ENCODE data around the gene CEP72.

DNA sequence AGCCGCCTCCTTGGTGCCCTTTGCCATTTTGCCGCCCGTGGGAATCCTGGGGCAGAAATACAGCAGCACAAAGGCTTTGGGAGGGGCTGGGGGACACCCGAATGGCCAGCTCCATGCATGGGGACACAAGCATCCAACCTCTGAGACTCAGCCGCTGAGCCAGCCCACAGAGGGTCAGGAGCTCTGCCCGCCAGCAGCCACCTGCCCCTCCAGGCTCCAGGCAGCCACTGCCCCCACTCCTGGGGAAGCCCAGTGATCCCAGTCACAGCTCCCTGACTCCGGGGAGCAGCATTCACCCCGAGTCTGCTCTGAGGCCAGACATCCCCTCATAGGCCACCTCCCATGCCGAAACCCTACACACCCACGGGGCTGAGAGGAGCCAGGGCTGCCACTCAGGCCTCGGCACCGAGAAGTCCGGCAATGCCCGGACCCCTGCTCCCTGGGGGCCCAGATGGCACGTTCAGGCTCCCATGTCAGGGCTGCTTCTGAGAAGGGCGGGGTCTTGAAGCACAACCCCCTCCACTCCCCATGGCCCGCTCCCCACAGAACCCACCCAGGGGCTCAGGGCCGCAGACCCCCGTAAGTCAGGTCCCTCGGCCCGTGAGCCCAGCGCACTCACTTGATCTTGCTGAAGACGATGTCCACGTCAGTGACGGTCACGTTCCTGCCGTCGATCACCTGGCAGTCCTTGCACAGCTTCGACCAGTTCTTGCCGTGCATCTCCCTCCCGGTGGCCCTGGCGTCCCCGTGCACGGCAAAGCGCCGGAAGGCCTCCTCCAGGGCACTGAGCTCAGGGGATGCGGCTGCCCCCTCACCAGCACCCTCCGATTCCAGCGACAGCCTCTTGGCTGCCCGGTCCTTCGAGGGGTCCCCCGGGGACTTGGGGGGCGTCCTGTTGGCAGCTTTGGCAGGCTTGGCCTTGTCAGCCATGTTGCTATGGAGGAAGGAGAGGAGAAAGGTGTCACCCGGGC lies 65.3 kb downstream of the CEP72 start:
- TF ChIP-seq, protein P1, sequence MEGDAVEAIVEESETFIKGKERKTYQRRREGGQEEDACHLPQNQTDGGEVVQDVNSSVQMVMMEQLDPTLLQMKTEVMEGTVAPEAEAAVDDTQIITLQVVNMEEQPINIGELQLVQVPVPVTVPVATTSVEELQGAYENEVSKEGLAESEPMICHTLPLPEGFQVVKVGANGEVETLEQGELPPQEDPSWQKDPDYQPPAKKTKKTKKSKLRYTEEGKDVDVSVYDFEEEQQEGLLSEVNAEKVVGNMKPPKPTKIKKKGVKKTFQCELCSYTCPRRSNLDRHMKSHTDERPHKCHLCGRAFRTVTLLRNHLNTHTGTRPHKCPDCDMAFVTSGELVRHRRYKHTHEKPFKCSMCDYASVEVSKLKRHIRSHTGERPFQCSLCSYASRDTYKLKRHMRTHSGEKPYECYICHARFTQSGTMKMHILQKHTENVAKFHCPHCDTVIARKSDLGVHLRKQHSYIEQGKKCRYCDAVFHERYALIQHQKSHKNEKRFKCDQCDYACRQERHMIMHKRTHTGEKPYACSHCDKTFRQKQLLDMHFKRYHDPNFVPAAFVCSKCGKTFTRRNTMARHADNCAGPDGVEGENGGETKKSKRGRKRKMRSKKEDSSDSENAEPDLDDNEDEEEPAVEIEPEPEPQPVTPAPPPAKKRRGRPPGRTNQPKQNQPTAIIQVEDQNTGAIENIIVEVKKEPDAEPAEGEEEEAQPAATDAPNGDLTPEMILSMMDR (CRISPR knock-in tag; IDR thresholded peaks at IDR 0.05): no peak
- TF ChIP-seq ZBTB7A (CRISPR knock-in tag; IDR thresholded peaks at IDR 0.05): no peak

Measured in HepG2 (cell line).